ENCODE data around the gene COL4A1.

COL4A1 gene

GRCh38 chr13:110210604-110210985, 96.4 kb downstream of the COL4A1 start:
- no peak for TF ChIP-seq CTCF (IDR thresholded peaks at IDR 0.05; ENCODE audit: extremely low read depth, missing control alignments)
- DNase-seq (ENCODE audit: low spot score): no peak

GRCh38 chr13:110209950-110210603, 96.9 kb downstream of the COL4A1 start:
- no peak for TF ChIP-seq CTCF (IDR thresholded peaks at IDR 0.05; ENCODE audit: extremely low read depth, missing control alignments)
- no peak for DNase-seq (ENCODE audit: low spot score)

- no peak for TF ChIP-seq CTCF (IDR thresholded peaks at IDR 0.05; ENCODE audit: extremely low read depth, missing control alignments)
- no peak for DNase-seq (ENCODE audit: low spot score)
Measured at GRCh38 chr13:110208116-110208515, 98.8 kb downstream of the COL4A1 start.

GRCh38 chr13:110206996-110207395, 100.0 kb downstream of the COL4A1 start:
- TF ChIP-seq CTCF (IDR thresholded peaks at IDR 0.05; ENCODE audit: extremely low read depth, missing control alignments): no peak
- no peak for DNase-seq (ENCODE audit: low spot score)

- no peak for DNase-seq (ENCODE audit: low spot score)
- no peak for TF ChIP-seq CTCF (IDR thresholded peaks at IDR 0.05; ENCODE audit: extremely low read depth, missing control alignments)
Measured at GRCh38 chr13:110206185-110206584, 100.8 kb downstream of the COL4A1 start.

GRCh38 chr13:110201114-110201513, 105.8 kb downstream of the COL4A1 start:
- DNase-seq (ENCODE audit: low spot score): no peak
- TF ChIP-seq CTCF (IDR thresholded peaks at IDR 0.05; ENCODE audit: extremely low read depth, missing control alignments): no peak

GRCh38 chr13:110200276-110200870, 106.6 kb downstream of the COL4A1 start:
- TF ChIP-seq CTCF (IDR thresholded peaks at IDR 0.05; ENCODE audit: extremely low read depth, missing control alignments): no peak
- DNase-seq (ENCODE audit: low spot score): no peak
